Measurements from ENCODE around the gene LAMA2. TPM values are rescaled to one million over a fixed set of nuclear protein-coding genes. Genes with fewer than 3 reads are reported as not detected.

The LAMA2 gene
- total and polyA plus RNA-seq, 10 donors: 0.83 to 66.6 (median 18.8) TPM

GRCh38 chr6:129210684-129211083 lies 327.7 kb downstream of the LAMA2 start:
- H3K27ac ChIP-seq: no peak overlapping the region

GRCh38 chr6:129211626-129212025 lies 328.7 kb downstream of the LAMA2 start:
- Histone ChIP-seq H3K4me3 (no peak overlapping the region), H3K9me3 (no peaks in the 10 kb centered on the region), H3K36me3 (no peaks in the 10 kb centered on the region), H3K27me3 (replicated peaks in 1 of 7) (no peaks in the 10 kb centered on the region), H3K4me1 (no peaks in the 10 kb centered on the region), H3K27ac (no peak overlapping the region)
- no peak for DNase-seq
- 77 to 90% (median 89%) methylated on average over 1 of the region's 1 CpG for WGBS, 5 donors
- intact Hi-C loops (cut with DNase I; ENCODE audit: low total_unique reads): no loop called here
- no peak for TF ChIP-seq CTCF (IDR thresholded peaks at IDR 0.05 in 8 of 11, conservative IDR thresholded peaks at IDR 0.05 in 3 of 11)
- TF ChIP-seq POLR2A (IDR thresholded peaks at IDR 0.05): no peak
- no peak for TF ChIP-seq POLR2AphosphoS5 (IDR thresholded peaks at IDR 0.05)

More at GRCh38 chr6:129210684-129211083, 327.7 kb downstream of the LAMA2 start:
- Histone ChIP-seq H3K9me3 (no peaks in the 10 kb centered on the region), H3K36me3 (no peaks in the 10 kb centered on the region), H3K4me3 (no peak overlapping the region), H3K27me3 (replicated peaks in 1 of 7) (no peaks in the 10 kb centered on the region), H3K4me1 (no peaks in the 10 kb centered on the region)
- 84 to 90% (median 87%) methylated on average over 4 of the region's 4 CpGs for WGBS, 5 donors
- no peak for TF ChIP-seq POLR2AphosphoS5 (IDR thresholded peaks at IDR 0.05)
- TF ChIP-seq CTCF (IDR thresholded peaks at IDR 0.05 in 8 of 11, conservative IDR thresholded peaks at IDR 0.05 in 3 of 11): no peak
- TF ChIP-seq POLR2A (IDR thresholded peaks at IDR 0.05): no peak
- no peak for DNase-seq
- intact Hi-C loops (cut with DNase I; ENCODE audit: low total_unique reads): no loop called here

GRCh38 chr6:129212081-129212480 lies 329.1 kb downstream of the LAMA2 start:
- DNase-seq: no peak
- Histone ChIP-seq H3K27ac (no peak overlapping the region), H3K36me3 (no peaks in the 10 kb centered on the region), H3K9me3 (no peaks in the 10 kb centered on the region), H3K27me3 (replicated peaks in 1 of 7) (no peaks in the 10 kb centered on the region), H3K4me1 (no peaks in the 10 kb centered on the region), H3K4me3 (no peak overlapping the region)
- 59 to 69% (median 66%) methylated on average over 3 of the region's 3 CpGs for WGBS, 5 donors
- TF ChIP-seq POLR2AphosphoS5 (IDR thresholded peaks at IDR 0.05) (no peak), CTCF (IDR thresholded peaks at IDR 0.05 in 8 of 11, conservative IDR thresholded peaks at IDR 0.05 in 3 of 11) (no peak), POLR2A (IDR thresholded peaks at IDR 0.05) (no peak)
- intact Hi-C loops (cut with DNase I; ENCODE audit: low total_unique reads): no loop called here

- Histone ChIP-seq H3K27me3 (replicated peaks in 1 of 7) (no peaks in the 10 kb centered on the region), H3K9me3 (no peaks in the 10 kb centered on the region), H3K4me1 (no peaks in the 10 kb centered on the region), H3K36me3 (no peaks in the 10 kb centered on the region), H3K4me3 (no peak overlapping the region), H3K27ac (no peak overlapping the region)
- DNase-seq: no peak
- intact Hi-C loops (cut with DNase I; ENCODE audit: low total_unique reads): no loop called here
- TF ChIP-seq POLR2AphosphoS5 (IDR thresholded peaks at IDR 0.05) (no peak), CTCF (IDR thresholded peaks at IDR 0.05 in 8 of 11, conservative IDR thresholded peaks at IDR 0.05 in 3 of 11) (no peak), POLR2A (IDR thresholded peaks at IDR 0.05) (no peak)
These were observed 332.3 kb downstream of the LAMA2 start for GRCh38 chr6:129215246-129215645.

Data from spleen (tissue), 11 donors.